ENCODE results near the gene DLL3. TPM values are rescaled to one million over a fixed set of nuclear protein-coding genes. Genes with fewer than 3 reads are reported as not detected.
A peak's percentile ranks its signal among the peaks of the same experiment; 100 is the strongest.

The DLL3 gene
- total and polyA plus RNA-seq, 2 donors = 0.14 TPM

DNA sequence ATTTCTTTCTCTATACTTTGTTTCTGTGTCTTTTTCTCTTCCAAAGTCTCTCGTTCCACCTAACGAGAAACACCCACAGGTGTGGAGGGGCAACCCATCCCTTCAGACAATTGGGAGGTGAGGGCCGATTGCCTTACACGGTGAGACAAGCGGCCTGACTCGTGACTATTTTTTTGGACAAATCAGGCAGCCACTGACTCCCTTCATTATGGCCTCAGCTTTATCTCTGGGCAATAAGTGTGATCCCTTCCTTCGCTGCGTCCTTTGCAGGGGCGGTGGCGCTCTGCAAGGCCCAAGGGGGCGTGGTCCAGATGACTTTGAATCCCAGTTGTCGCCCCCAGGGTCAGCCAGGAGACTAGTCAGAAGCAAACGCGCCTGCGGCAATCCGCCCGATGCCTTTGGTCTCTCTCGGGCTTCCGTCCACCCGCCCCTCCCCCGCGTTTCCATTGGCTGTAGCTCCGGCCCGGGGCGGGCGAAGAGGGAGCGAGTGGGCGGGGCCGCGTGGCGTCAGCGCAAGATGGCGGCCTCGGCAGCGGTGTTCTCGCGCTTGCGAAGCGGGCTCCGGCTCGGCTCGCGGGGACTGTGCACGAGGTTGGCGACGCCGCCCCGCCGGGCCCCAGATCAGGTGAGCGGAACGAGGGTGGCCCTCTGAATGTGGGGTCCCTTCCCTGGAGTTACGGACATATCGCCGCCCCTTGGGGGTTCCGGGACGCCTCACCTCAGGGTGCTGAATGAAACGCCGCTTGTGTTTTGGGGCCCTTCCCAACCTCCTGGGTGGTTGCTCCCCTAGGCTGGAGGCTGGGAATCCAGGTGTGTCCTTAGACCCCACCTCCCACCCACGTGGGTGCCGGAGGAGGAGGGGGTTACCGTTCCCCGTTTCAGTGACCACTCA, 18.2 kb upstream of the DLL3 start, which contains the start of gene TIMM50:
TIMM50 (plus strand) TSS at position 502 of the 892 bp plus-strand sequence; CDS start at position 518, 16 bp downstream.
- H3K4me1 ChIP-seq (ENCODE audit: control insufficient read depth in 2 of 2, insufficient read depth in 2 of 2, low read length in 2 of 2) = peaks cover 13 to 16% of the 10 kb centered on the region in 2 donors
- peaks cover 14 to 15% of the 10 kb centered on the region in 2 donors for H3K36me3 ChIP-seq (ENCODE audit: control insufficient read depth in 2 of 2, insufficient read depth in 2 of 2, low read length in 1 of 2)
- H3K27me3 ChIP-seq (ENCODE audit: control insufficient read depth in 2 of 2, insufficient read depth in 1 of 2, low read length in 1 of 2) = no peaks in the 10 kb centered on the region
- peak within 1 kb of the TSS; percentile 80 to 87 for H3K27ac ChIP-seq (ENCODE audit: low read depth in 1 of 2, low read length in 1 of 2)
- peak within 1 kb of the TSS; percentile 88 to 91 for H3K4me3 ChIP-seq (ENCODE audit: low read length in 2 of 2)
- peaks cover 0 to 3% of the 10 kb centered on the region in 2 donors for H3K9me3 ChIP-seq (ENCODE audit: control insufficient read depth in 2 of 2, insufficient read depth in 1 of 2, low read length in 1 of 2)
- peak; percentile 74 to 96 (median 88) for DNase-seq (ENCODE audit: low read depth in 6 of 9, low spot score in 9 of 9)
- 1% methylated on average over 62 of the region's 62 CpGs for WGBS

DNA sequence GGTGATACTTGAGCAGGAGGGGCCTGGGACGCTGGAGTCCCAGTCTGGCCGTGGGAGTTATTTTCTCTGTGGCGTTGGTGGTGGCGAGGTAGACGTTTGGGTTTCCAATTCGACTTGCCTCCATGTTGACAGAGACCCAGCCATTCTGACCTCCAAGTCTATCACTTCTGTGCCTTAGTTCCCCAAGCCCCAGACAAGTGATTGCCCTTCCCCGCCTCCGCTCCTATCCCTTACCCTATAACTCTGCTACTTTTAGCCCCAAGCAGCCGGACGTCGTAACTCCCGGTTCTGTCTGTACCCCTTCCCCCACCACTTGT, 17.6 kb upstream of the DLL3 start:
- H3K4me1 ChIP-seq (ENCODE audit: control insufficient read depth in 2 of 2, insufficient read depth in 2 of 2, low read length in 2 of 2) = peaks cover 13 to 16% of the 10 kb centered on the region in 2 donors
- peak overlapping the region; percentile 88 to 91 for H3K4me3 ChIP-seq (ENCODE audit: low read length in 2 of 2)
- no peaks in the 10 kb centered on the region for H3K27me3 ChIP-seq (ENCODE audit: control insufficient read depth in 2 of 2, insufficient read depth in 1 of 2, low read length in 1 of 2)
- DNase-seq (ENCODE audit: low read depth in 6 of 9, low spot score in 9 of 9) = no peak
- under 1% methylated on average over 12 of the region's 12 CpGs for WGBS
- no peaks in the 10 kb centered on the region for H3K9me3 ChIP-seq (ENCODE audit: control insufficient read depth in 2 of 2, insufficient read depth in 1 of 2, low read length in 1 of 2)
- H3K27ac ChIP-seq (ENCODE audit: low read depth in 1 of 2, low read length in 1 of 2) = peak overlapping the region; percentile 80 to 87
- peaks cover 13 to 14% of the 10 kb centered on the region in 2 donors for H3K36me3 ChIP-seq (ENCODE audit: control insufficient read depth in 2 of 2, insufficient read depth in 2 of 2, low read length in 1 of 2)

GRCh38 chr19:39481676-39482075, 17.1 kb upstream of the DLL3 start:
- no peaks in the 10 kb centered on the region for H3K27me3 ChIP-seq (ENCODE audit: control insufficient read depth in 2 of 2, insufficient read depth in 1 of 2, low read length in 1 of 2)
- H3K9me3 ChIP-seq (ENCODE audit: control insufficient read depth in 2 of 2, insufficient read depth in 1 of 2, low read length in 1 of 2) = no peaks in the 10 kb centered on the region
- 89% methylated on average over 11 of the region's 11 CpGs for WGBS
- peaks cover 13 to 16% of the 10 kb centered on the region in 2 donors for H3K4me1 ChIP-seq (ENCODE audit: control insufficient read depth in 2 of 2, insufficient read depth in 2 of 2, low read length in 2 of 2)
- H3K27ac ChIP-seq (ENCODE audit: low read depth in 1 of 2, low read length in 1 of 2) = no peak overlapping the region
- DNase-seq (ENCODE audit: low read depth in 6 of 9, low spot score in 9 of 9) = no peak
- peaks cover 14% of the 10 kb centered on the region in 2 donors for H3K36me3 ChIP-seq (ENCODE audit: control insufficient read depth in 2 of 2, insufficient read depth in 2 of 2, low read length in 1 of 2)
- H3K4me3 ChIP-seq (ENCODE audit: low read length in 2 of 2) = peak overlapping the region in 1 of 2 donors; percentile 91

DNA sequence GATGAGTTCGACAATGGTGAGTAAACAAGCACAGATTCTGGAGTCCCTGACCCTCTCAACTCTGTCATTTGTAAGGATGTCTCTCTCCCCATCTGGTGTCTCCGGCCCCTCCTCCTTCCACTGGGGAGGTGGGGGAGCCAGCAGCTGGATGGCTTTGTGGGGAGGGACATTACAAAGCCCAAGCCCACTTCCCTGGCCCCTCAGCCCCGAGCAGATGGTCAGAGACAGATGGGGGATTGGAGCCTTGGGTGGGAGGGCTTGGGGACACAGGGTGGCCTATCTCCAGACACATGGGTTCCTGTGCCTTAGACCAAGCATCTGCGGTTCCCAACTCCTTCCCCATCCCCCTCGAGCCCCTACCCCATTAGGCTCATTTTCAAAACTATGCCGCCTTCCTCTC, 15.6 kb upstream of the DLL3 start:
- Histone ChIP-seq H3K36me3 (ENCODE audit: control insufficient read depth in 2 of 2, insufficient read depth in 2 of 2, low read length in 1 of 2) (peaks cover 22 to 24% of the 10 kb centered on the region in 2 donors), H3K4me3 (ENCODE audit: low read length in 2 of 2) (no peak overlapping the region), H3K27ac (ENCODE audit: low read depth in 1 of 2, low read length in 1 of 2) (no peak overlapping the region), H3K9me3 (ENCODE audit: control insufficient read depth in 2 of 2, insufficient read depth in 1 of 2, low read length in 1 of 2) (no peaks in the 10 kb centered on the region), H3K27me3 (ENCODE audit: control insufficient read depth in 2 of 2, insufficient read depth in 1 of 2, low read length in 1 of 2) (no peaks in the 10 kb centered on the region), H3K4me1 (ENCODE audit: control insufficient read depth in 2 of 2, insufficient read depth in 2 of 2, low read length in 2 of 2) (peaks cover 13 to 16% of the 10 kb centered on the region in 2 donors)
- DNase-seq (ENCODE audit: low read depth in 6 of 9, low spot score in 9 of 9) = no peak
- WGBS = 81% methylated on average over 6 of the region's 6 CpGs

DNA sequence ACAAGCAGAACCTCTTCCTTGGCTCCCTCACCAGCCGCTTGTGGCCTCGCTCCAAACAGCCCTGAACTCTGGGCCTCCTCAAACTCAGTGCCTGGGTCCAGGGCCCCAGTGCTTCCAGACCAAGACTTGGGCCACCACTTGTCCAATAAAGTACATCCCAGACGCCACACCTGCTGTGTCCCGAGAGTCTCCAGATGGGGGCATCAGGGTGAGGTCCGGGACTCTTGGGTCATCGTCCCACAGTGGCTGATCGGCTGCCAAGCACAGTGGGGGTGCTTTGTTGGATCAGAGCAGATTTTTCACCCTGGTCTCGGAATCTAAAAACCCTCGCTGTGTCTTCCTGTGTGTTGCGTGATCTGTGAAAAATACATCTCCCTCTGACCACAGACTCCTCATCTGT, 9.0 kb upstream of the DLL3 start:
- Histone ChIP-seq H3K9me3 (ENCODE audit: control insufficient read depth in 2 of 2, insufficient read depth in 1 of 2, low read length in 1 of 2) (no peaks in the 10 kb centered on the region), H3K36me3 (ENCODE audit: control insufficient read depth in 2 of 2, insufficient read depth in 2 of 2, low read length in 1 of 2) (peaks cover 44 to 52% of the 10 kb centered on the region in 2 donors), H3K27ac (ENCODE audit: low read depth in 1 of 2, low read length in 1 of 2) (no peak overlapping the region), H3K4me1 (ENCODE audit: control insufficient read depth in 2 of 2, insufficient read depth in 2 of 2, low read length in 2 of 2) (no peaks in the 10 kb centered on the region), H3K27me3 (ENCODE audit: control insufficient read depth in 2 of 2, insufficient read depth in 1 of 2, low read length in 1 of 2) (no peaks in the 10 kb centered on the region), H3K4me3 (ENCODE audit: low read length in 2 of 2) (no peak overlapping the region)
- 96% methylated on average over 10 of the region's 10 CpGs for WGBS
- no peak for DNase-seq (ENCODE audit: low read depth in 6 of 9, low spot score in 9 of 9)

DNA sequence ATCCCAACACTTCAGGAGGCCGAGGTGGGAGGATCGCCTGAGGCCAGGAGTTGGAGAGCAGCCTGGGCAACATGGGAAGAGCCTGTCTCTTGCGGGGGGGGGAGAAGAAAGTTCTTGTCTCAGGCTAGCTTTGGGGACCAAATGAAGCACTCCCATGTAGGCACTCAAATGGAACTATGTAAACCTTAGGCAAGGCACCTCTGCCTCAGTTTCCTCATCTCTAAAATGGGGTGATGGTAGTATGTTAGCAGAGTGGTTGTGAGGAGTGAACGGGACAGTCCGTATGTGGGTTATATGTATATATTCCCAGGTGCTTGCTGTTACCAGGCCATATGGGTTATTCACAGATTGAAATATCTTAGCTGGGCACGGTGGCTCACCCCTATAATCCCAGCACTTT, 6.5 kb upstream of the DLL3 start:
- no peak overlapping the region for H3K4me3 ChIP-seq (ENCODE audit: low read length in 2 of 2)
- no peaks in the 10 kb centered on the region for H3K4me1 ChIP-seq (ENCODE audit: control insufficient read depth in 2 of 2, insufficient read depth in 2 of 2, low read length in 2 of 2)
- H3K9me3 ChIP-seq (ENCODE audit: control insufficient read depth in 2 of 2, insufficient read depth in 1 of 2, low read length in 1 of 2) = no peaks in the 10 kb centered on the region
- no peak for DNase-seq (ENCODE audit: low read depth in 6 of 9, low spot score in 9 of 9)
- H3K27me3 ChIP-seq (ENCODE audit: control insufficient read depth in 2 of 2, insufficient read depth in 1 of 2, low read length in 1 of 2) = peaks cover 6 to 15% of the 10 kb centered on the region in 2 donors
- no peak overlapping the region for H3K27ac ChIP-seq (ENCODE audit: low read depth in 1 of 2, low read length in 1 of 2)
- WGBS = 95% methylated on average over 6 of the region's 6 CpGs
- H3K36me3 ChIP-seq (ENCODE audit: control insufficient read depth in 2 of 2, insufficient read depth in 2 of 2, low read length in 1 of 2) = peaks cover 26 to 33% of the 10 kb centered on the region in 2 donors

DNA sequence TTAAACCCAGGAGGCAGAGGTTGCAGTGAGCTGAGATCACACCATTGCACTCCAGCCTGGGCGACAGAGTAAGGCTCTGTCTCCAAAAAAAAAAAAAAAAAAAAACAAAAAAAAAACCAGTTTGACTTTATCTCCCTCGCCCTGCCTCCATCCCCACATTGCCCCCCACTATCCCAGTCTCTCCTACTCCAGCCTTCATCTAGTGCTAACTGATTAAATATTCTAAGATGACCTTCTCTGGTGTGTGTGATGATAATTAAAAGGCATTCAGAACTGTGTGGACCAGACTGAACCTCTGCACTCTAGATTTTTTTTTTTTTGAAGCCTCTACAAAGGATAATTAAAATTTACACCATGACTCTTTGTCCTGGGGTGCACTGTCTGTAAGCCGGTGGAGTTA, 6.0 kb upstream of the DLL3 start:
- H3K27ac ChIP-seq (ENCODE audit: low read depth in 1 of 2, low read length in 1 of 2) = no peak overlapping the region
- H3K4me1 ChIP-seq (ENCODE audit: control insufficient read depth in 2 of 2, insufficient read depth in 2 of 2, low read length in 2 of 2) = peaks cover 0 to 2% of the 10 kb centered on the region in 2 donors
- peaks cover 11 to 21% of the 10 kb centered on the region in 2 donors for H3K27me3 ChIP-seq (ENCODE audit: control insufficient read depth in 2 of 2, insufficient read depth in 1 of 2, low read length in 1 of 2)
- 98% methylated on average over 3 of the region's 3 CpGs for WGBS
- H3K36me3 ChIP-seq (ENCODE audit: control insufficient read depth in 2 of 2, insufficient read depth in 2 of 2, low read length in 1 of 2) = peaks cover 25 to 32% of the 10 kb centered on the region in 2 donors
- H3K4me3 ChIP-seq (ENCODE audit: low read length in 2 of 2) = no peak overlapping the region
- no peak for DNase-seq (ENCODE audit: low read depth in 6 of 9, low spot score in 9 of 9)
- no peaks in the 10 kb centered on the region for H3K9me3 ChIP-seq (ENCODE audit: control insufficient read depth in 2 of 2, insufficient read depth in 1 of 2, low read length in 1 of 2)

DNA sequence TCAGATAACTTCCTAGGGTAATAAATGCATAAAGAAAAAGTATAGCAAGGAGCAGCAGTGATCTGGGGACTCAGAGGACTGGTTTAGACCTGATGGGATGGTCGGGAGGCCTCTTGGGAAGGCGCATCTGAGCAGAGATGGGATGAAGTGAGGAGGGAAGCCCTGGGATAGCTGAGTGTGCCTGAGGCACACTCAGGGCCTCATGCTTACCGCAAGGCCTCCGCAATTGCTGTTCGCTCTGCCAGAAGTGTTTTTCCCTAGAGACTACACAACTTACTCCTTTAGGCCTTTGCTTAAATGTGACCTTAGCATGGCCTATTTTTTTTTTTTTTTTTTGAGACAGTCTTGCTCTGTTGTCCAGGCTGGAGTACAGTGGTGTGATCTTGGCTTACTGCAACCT, 4.1 kb upstream of the DLL3 start:
- Histone ChIP-seq H3K27me3 (ENCODE audit: control insufficient read depth in 2 of 2, insufficient read depth in 1 of 2, low read length in 1 of 2) (peaks cover 29 to 40% of the 10 kb centered on the region in 2 donors), H3K4me3 (ENCODE audit: low read length in 2 of 2) (no peak overlapping the region), H3K27ac (ENCODE audit: low read depth in 1 of 2, low read length in 1 of 2) (no peak overlapping the region), H3K9me3 (ENCODE audit: control insufficient read depth in 2 of 2, insufficient read depth in 1 of 2, low read length in 1 of 2) (no peaks in the 10 kb centered on the region), H3K36me3 (ENCODE audit: control insufficient read depth in 2 of 2, insufficient read depth in 2 of 2, low read length in 1 of 2) (peaks cover 8 to 14% of the 10 kb centered on the region in 2 donors), H3K4me1 (ENCODE audit: control insufficient read depth in 2 of 2, insufficient read depth in 2 of 2, low read length in 2 of 2) (peaks cover 0 to 9% of the 10 kb centered on the region in 2 donors)
- 96% methylated on average over 5 of the region's 5 CpGs for WGBS
- no peak for DNase-seq (ENCODE audit: low read depth in 6 of 9, low spot score in 9 of 9)

DNA sequence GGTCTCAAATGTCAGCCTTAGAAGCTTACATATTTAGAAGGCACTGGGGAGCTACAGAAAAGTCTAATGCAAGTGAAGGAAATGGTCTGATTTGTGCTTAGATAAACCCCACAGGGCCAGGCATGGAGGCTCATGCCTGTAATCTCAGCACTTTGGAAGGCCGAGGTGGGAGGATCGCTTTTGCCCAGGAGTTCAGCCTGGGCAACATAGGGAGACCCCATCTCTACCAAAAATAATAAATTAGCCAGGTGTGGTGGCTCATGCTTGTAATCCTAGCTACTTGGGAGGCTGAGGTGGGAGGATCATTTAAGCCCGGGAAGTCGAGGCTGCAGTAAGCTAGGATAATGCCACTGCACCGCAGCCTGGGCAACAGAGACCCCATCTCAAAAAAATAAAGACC, 2.7 kb upstream of the DLL3 start:
- Histone ChIP-seq H3K27ac (ENCODE audit: low read depth in 1 of 2, low read length in 1 of 2) (no peak overlapping the region), H3K4me3 (ENCODE audit: low read length in 2 of 2) (no peak overlapping the region), H3K4me1 (ENCODE audit: control insufficient read depth in 2 of 2, insufficient read depth in 2 of 2, low read length in 2 of 2) (peaks cover 0 to 9% of the 10 kb centered on the region in 2 donors), H3K27me3 (ENCODE audit: control insufficient read depth in 2 of 2, insufficient read depth in 1 of 2, low read length in 1 of 2) (peaks cover 40 to 52% of the 10 kb centered on the region in 2 donors), H3K9me3 (ENCODE audit: control insufficient read depth in 2 of 2, insufficient read depth in 1 of 2, low read length in 1 of 2) (no peaks in the 10 kb centered on the region), H3K36me3 (ENCODE audit: control insufficient read depth in 2 of 2, insufficient read depth in 2 of 2, low read length in 1 of 2) (peaks cover 0 to 4% of the 10 kb centered on the region in 2 donors)
- no peak for DNase-seq (ENCODE audit: low read depth in 6 of 9, low spot score in 9 of 9)
- 95% methylated on average over 5 of the region's 5 CpGs for WGBS
